T-helper 17 cell (primary cell): ENCODE measurements around the gene AEN. TPM values are rescaled to one million over a fixed set of nuclear protein-coding genes. Genes with fewer than 3 reads are reported as not detected.
A peak's percentile ranks its signal among the peaks of the same experiment; 100 is the strongest.

Experiments
- ATAC-seq: fragments of 150-1000 bp; cut with Tn5 transposase; 2 replicates; pipeline ENCODE4 v1.10.0; 2021; ENCODE audit warnings: mild to moderate bottlenecking, moderate library complexity
- DNase-seq, 3 donors: peaks; one replicate each; pipeline versions ENCODE4 v3.0.0 to v3.0.0-alpha.2; 2020 to 2021
- H3K9me3 ChIP-seq: one replicate; pipeline ENCODE4 v1.7.0; 2013; ENCODE audit warnings: low read length, mild to moderate bottlenecking; ENCODE audit not compliant: control insufficient read depth, poor library complexity, severe bottlenecking
- H3K27ac Mint-ChIP-seq: one replicate; pipeline ENCODE4 v1.8.0; 2022; ENCODE audit warnings: mild to moderate bottlenecking, moderate library complexity, mixed read lengths
- H3K27me3 Mint-ChIP-seq: one replicate; pipeline ENCODE4 v1.8.0; 2022; ENCODE audit warnings: mixed read lengths
- H3K36me3 Mint-ChIP-seq: one replicate; pipeline ENCODE4 v1.8.0; 2022; ENCODE audit warnings: low read depth, mixed read lengths
- H3K4me1 Mint-ChIP-seq: one replicate; pipeline ENCODE4 v1.8.0; 2022; ENCODE audit warnings: mild to moderate bottlenecking, mixed read lengths
- H3K4me3 Mint-ChIP-seq: one replicate; pipeline ENCODE4 v1.8.0; 2022; ENCODE audit warnings: mild to moderate bottlenecking, moderate library complexity, mixed read lengths
- total RNA-seq, 4 donors: library from RNA in 2 of 4; stranded (reverse) in 2 of 4; gene quantifications; one replicate each; pipeline ENCODE4 v1.2.3 and lab custom pipeline; 2022 to 2026

AEN gene, protein sequence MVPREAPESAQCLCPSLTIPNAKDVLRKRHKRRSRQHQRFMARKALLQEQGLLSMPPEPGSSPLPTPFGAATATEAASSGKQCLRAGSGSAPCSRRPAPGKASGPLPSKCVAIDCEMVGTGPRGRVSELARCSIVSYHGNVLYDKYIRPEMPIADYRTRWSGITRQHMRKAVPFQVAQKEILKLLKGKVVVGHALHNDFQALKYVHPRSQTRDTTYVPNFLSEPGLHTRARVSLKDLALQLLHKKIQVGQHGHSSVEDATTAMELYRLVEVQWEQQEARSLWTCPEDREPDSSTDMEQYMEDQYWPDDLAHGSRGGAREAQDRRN
- total RNA-seq (10 to 100 TPM; 32.2 to 41.0 TPM), total RNA-seq (lab: John Stamatoyannopoulos, UW) (122 to 131 reads per million in 2 donors)

DNA sequence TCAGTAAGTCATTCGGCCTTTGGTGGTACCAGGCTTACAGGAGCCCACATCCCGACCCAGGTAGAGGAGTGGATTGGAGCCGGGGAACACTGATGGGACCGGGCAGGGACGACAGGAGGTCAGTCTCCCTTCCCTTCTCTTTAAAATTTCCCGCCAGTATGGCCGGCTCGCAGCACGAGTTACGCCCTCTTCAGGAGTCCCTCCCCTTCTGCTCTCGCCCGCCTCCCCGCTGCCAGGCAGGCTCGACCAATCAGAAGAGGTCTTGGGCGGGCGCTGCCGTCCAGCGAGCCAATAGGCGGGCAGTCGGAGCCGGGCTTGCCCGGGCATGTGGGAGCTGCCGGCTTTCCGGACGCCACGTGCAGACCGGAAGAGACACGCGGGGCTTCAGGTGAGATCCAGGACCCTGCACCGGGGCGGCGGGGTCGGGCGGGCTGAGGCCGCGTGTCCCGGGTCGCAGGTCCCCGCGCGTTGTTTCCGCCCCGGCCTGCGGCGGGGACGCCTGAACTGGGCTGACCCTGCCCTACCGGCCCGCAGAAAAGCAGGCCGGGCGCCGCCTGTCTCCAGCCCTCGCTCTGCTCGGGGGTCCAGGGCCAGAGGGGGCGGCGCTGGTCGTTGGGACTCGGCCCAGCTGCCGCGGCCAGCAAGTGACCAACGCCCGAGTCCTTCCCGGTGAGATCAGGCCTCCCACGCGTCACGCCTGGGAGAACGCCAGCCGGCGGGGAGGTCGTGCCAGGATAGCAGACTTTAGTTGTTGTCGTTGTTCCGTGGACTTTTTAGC lies at the start of gene AEN:
AEN (plus strand) TSS at position 346 of the 778 bp plus-strand sequence. CDS start 4,870 bp downstream, outside the sequence.
- ATAC-seq (peak; percentile 91), DNase-seq (peak; percentile 91 to 94 (median 94))
- peaks cover 39% of the 10 kb centered on the region for H3K4me1 Mint-ChIP-seq

DNA sequence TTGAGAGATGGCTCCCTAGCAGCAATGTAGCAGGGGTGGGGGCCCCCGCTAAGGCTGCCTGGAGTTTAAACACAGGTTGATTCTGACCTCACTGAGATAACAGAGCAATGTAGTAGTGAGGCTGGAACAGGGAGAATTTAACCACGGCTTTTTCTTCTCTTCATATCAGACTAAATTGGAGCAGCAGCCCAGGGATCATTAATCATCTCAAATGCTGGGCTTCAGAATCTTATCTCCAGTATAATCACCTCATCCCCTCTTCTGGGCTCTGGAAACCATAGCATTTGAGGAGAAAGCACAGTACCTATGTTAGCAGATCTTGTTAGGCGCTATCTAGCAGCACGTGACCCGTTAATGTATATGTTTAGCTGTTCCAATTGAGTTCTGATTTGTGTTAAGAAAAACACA lies 49.3 kb upstream of the AEN start:
- Mint-ChIP-seq H3K4me3 (no peak overlapping the region), H3K27me3 (peaks cover 53% of the 10 kb centered on the region), H3K27ac (no peak overlapping the region), H3K36me3 (peaks cover 7% of the 10 kb centered on the region), H3K4me1 (no peaks in the 10 kb centered on the region)
- DNase-seq (no peak), ATAC-seq (no peak)
- no peaks in the 10 kb centered on the region for H3K9me3 ChIP-seq

More for the DNA sequence above, at the start of gene AEN:
- peak within 1 kb of the TSS; percentile 96 for H3K4me3 Mint-ChIP-seq
- H3K36me3 Mint-ChIP-seq: peaks cover 5% of the 10 kb centered on the region
- H3K27ac Mint-ChIP-seq: peak within 1 kb of the TSS; percentile 97
- H3K27me3 Mint-ChIP-seq: peaks cover 7% of the 10 kb centered on the region
- H3K9me3 ChIP-seq: no peaks in the 10 kb centered on the region

DNA sequence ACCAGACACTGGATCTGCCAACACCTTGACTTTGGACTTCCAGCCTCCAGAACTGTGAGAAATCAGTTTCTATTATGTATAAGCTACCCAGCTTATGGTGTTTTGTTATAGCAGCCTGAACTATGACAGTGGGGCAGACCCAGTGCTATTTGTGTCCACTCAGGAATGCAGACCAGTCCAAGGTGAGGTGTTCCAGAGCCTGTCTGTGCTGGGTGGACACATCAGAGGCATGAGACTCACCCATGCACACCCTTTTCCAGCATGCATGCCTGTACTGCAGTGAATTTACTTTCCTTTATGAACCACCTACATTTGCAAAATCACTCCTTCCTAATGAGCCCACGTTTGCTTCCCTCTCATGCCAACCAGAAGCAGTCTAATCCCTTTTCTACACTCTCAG lies 47.1 kb upstream of the AEN start:
- Mint-ChIP-seq H3K4me3 (no peak overlapping the region), H3K27ac (no peak overlapping the region), H3K27me3 (peaks cover 35% of the 10 kb centered on the region), H3K4me1 (no peaks in the 10 kb centered on the region), H3K36me3 (peaks cover 7% of the 10 kb centered on the region)
- H3K9me3 ChIP-seq: no peaks in the 10 kb centered on the region
- DNase-seq: no peak
- ATAC-seq: no peak

DNA sequence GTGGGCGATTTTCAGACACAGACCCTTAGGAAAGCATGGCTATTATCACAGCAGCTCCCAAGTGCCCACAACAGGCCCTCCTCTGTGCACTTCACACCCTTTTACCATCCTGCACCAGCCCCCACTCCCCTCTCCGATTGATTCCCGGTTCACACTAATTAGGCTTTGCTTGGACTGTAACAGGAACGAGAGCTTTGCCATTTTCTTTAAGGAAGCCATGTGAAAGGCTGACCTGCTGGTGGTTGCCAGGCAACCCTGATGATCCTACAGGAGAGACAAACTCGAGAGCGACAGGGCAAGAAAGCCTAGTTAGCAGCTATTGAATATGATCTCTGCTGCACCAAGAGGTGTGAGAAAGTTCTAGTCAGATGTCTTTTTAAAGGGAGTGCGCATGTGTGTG lies 46.5 kb upstream of the AEN start:
- no peaks in the 10 kb centered on the region for H3K4me1 Mint-ChIP-seq
- peaks cover 38% of the 10 kb centered on the region for H3K27me3 Mint-ChIP-seq
- H3K36me3 Mint-ChIP-seq: peaks cover 7% of the 10 kb centered on the region
- DNase-seq (no peak), ATAC-seq (no peak)
- H3K4me3 Mint-ChIP-seq: no peak overlapping the region
- H3K27ac Mint-ChIP-seq: no peak overlapping the region
- no peaks in the 10 kb centered on the region for H3K9me3 ChIP-seq

DNA sequence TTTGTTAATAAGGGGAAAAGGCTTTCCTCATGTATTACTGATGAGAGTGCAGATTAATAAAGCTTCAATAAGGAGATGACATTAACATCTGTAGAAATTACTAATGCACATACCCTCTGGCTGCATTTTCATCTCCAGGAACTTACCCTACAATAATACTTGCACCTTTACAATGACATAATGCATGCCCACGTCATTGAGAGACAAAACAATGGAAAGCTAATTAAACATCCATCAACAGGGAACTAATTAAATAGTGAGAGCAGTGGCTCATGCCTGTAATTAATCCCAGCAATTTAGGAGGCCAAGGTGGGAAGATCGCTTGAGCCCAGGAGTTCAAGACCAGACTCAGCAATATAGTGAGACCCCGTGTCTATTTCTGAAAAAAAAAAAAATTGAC lies 41.8 kb upstream of the AEN start:
- peaks cover 3% of the 10 kb centered on the region for H3K36me3 Mint-ChIP-seq
- no peak for ATAC-seq
- peaks cover 22% of the 10 kb centered on the region for H3K27me3 Mint-ChIP-seq
- no peak overlapping the region for H3K27ac Mint-ChIP-seq
- no peak for DNase-seq
- H3K4me1 Mint-ChIP-seq: no peaks in the 10 kb centered on the region
- H3K4me3 Mint-ChIP-seq: no peak overlapping the region
- H3K9me3 ChIP-seq: no peaks in the 10 kb centered on the region

DNA sequence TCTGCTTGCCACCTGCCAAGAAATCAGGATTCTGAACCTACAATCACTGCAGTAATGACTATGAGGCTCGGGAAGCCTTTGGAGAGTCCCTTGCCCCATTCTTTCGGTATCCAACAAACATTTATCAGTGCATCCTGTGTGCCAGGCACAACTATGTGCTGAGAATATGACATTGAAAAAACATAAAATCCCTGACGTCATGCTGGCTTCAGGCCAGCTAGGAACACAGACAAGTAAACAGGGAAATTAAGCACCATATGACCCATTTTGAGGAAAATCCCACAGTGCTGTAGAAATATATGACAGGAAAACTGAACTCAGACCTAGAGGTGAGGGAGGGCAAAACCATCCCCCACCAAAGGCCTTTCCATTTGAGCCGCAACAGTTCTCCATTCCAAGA lies 40.6 kb upstream of the AEN start:
- DNase-seq: no peak
- no peaks in the 10 kb centered on the region for H3K9me3 ChIP-seq
- H3K36me3 Mint-ChIP-seq: no peaks in the 10 kb centered on the region
- no peaks in the 10 kb centered on the region for H3K4me1 Mint-ChIP-seq
- no peak overlapping the region for H3K27ac Mint-ChIP-seq
- no peak overlapping the region for H3K4me3 Mint-ChIP-seq
- ATAC-seq: no peak
- H3K27me3 Mint-ChIP-seq: peaks cover 10% of the 10 kb centered on the region

DNA sequence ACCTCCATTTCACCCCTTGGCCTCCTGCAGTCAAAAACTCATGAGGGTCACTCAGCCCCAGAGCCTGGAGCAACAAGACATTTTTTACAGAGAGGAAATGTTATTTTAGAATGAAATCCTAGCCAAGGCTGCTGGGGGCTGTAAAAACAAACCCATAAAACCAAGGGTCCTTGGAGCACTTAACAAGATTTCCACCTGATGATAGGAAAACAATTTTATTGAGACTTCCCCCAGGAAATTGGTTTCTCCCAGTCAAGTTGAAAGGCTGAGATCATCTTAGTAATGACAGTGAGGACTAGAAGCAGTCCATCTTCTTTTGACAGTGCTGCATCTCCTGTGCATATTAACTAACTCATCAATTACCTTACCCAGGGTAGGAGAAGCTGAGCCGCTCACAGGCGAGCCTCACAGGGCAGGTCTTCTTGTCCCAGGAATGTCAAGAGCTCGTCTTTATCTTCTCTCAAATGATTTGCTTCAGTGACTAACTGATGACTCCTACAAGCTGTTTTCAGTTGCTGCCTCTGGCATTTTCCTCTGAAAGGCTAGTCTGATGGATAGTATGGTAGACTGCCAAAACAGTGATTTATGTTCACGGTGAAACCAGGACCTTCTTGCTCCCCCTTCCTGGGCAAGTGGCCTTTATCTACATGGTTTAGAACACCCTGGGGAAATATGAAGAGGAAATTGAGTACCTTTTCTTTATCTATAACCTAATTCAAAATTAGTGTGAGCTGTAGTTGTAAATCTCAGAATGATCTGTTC lies 34.6 kb upstream of the AEN start:
- no peak overlapping the region for H3K4me3 Mint-ChIP-seq

DNA sequence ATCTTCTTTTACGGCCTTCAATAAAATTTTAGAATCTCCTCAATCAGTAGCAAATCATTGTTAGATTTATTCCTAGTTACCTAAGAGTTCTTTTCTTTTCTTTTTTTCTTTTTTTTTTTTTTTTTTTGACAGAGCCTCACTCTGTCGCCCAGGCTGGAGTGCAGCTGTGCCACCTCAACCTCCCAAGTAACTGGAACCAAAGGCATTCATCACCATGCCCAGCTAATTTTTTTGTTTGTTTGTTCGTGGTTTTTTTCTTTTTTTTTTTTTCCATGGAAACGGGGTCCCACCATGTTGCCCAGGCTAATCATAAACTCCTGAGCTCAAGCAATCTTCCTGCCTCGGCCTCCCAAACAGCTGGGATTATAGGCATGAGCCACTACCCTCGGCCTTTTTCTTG lies 30.4 kb upstream of the AEN start:
- Mint-ChIP-seq H3K4me3 (no peak overlapping the region), H3K27ac (no peak overlapping the region), H3K4me1 (peaks cover under 1% of the 10 kb centered on the region), H3K36me3 (no peaks in the 10 kb centered on the region), H3K27me3 (peaks cover 21% of the 10 kb centered on the region)
- no peaks in the 10 kb centered on the region for H3K9me3 ChIP-seq
- no peak for DNase-seq
- ATAC-seq: no peak

More for the DNA sequence above, 34.6 kb upstream of the AEN start:
- peaks cover 17% of the 10 kb centered on the region for H3K27me3 Mint-ChIP-seq
- no peaks in the 10 kb centered on the region for H3K9me3 ChIP-seq
- ATAC-seq (no peak), DNase-seq (no peak)
- no peaks in the 10 kb centered on the region for H3K36me3 Mint-ChIP-seq
- H3K27ac Mint-ChIP-seq: no peak overlapping the region
- peaks cover 2% of the 10 kb centered on the region for H3K4me1 Mint-ChIP-seq

DNA sequence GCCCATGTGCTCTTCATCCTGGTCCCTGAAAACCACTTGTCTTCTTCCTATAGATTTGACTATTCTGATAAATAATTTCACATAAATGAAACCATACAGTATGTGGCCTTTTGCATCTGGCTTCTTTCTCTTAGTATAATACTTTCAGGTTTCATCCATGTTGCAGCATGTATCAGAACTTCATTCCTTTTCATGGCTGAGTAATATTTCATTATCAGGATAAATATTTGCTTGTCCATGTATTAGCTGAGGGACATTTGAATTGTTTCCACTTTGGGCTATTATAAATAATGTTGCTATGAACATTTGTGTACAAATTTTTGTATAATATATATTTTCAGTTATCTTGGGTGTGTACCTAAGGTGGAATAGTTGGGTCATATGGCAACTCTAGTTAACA lies 29.8 kb upstream of the AEN start:
- ATAC-seq: no peak
- no peak for DNase-seq
- no peaks in the 10 kb centered on the region for H3K9me3 ChIP-seq
- Mint-ChIP-seq H3K27me3 (peaks cover 21% of the 10 kb centered on the region), H3K36me3 (no peaks in the 10 kb centered on the region), H3K4me3 (no peak overlapping the region), H3K4me1 (no peaks in the 10 kb centered on the region), H3K27ac (no peak overlapping the region)

DNA sequence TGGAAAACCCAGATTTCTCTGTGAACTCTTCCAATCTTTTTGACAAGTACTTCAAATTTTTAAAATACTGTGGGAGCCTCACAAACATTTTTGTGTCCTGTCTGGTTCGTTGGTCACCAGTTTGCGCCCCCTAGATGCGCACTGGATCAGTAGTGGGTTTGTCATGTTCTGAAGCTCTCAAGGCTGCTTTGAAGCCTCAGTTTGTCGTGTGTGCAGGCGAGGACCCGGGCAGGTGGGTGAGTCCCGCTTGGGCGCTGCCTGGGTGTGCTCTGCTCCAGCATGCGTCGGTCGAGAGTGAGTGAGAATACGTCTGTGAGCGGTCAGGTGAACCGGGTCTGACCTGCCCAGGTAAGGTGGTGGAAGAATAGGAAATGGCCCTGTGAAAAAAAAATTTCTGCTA lies 17.3 kb upstream of the AEN start:
- Mint-ChIP-seq H3K4me1 (peaks cover 11% of the 10 kb centered on the region), H3K4me3 (no peak overlapping the region), H3K27ac (no peak overlapping the region), H3K36me3 (peaks cover 4% of the 10 kb centered on the region), H3K27me3 (peaks cover 61% of the 10 kb centered on the region)
- no peak for DNase-seq
- ATAC-seq: no peak
- H3K9me3 ChIP-seq: no peaks in the 10 kb centered on the region

DNA sequence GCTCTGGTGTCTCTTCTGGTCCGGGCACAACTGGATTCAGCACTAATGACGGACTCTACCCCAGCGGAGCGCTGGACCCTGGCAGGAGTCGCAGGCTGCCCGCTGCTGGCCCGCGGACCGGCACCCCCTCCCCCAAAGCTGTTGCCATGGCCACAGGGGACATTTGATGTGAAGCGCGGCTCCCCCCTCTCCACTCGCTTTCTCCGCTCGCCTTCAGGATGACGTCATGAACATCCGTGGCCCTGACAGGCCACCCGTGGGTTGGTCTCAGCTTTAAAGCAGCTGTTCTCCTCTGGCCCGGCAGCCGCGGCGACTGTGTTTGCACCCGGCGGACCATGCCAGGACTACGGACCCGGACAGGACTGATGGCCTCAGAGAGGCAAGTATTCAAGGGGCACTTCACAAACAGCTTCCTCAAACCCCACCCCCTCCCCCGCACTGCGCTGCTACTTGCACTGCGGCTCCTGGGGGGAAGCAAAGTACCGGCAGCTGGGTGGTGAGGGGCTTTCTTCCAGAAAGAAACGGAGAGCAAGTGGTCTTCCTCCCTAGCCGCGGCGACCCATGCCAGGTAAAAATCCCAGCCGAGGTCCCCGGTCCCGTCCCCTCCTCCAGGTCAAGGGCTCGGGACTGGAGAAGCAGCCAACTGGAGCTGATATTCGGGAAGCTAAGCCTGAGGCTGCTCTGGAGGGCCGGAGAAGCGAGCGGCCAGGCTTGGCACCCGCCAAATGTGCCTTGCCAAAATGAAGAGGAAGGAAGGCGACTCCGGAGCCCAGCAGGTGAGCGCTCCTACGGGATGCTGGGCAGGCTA lies 16.6 kb upstream of the AEN start:
- H3K4me3 Mint-ChIP-seq: peak overlapping the region; percentile 28
- no peaks in the 10 kb centered on the region for H3K9me3 ChIP-seq
- H3K27ac Mint-ChIP-seq: no peak overlapping the region
- H3K27me3 Mint-ChIP-seq: peaks cover 68% of the 10 kb centered on the region
- no peak for DNase-seq
- no peak for ATAC-seq
- peaks cover 11% of the 10 kb centered on the region for H3K4me1 Mint-ChIP-seq
- peaks cover 4% of the 10 kb centered on the region for H3K36me3 Mint-ChIP-seq

DNA sequence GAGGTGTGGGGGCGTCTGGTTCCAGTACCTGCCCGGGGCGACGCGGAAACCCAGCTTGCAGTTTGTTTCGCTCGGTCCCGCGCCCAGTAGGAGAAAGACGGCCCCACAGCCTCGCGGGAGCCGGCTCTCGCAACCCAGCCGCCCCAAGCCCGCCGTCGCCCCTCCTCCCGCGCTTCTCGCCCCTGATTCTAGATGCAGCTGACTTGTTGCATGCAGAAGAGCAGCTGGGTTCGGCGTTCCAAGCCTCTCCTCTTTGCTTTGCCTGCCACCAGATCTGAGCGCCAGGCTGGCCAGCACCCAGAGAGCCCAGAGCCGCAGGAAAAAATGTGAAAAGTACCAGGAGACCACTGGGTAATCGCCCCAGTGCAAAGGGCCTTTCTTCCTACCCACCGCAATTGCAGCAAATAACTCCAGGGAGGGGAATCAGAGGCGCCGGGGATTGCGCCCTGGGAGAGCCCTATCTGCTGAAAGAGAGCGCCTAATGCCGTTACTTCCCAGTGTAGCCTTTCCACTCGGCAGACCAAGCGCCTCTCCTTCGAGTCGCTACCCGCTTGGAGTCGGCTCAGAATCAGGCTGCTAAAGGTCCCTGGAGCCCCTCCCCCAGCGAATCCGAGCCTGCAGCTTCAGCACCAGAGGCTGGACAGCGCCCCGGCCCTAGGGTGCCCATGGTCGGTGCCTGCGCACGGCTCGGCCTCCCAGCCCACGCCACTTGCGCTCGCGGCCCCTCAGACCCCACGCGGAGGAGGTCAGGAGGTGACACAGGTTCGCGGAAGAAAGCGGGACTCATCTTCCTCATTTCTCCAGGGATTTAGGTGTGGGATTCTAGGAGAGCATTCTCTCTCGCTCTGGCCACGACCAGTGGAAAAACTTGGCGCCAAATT lies 15.7 kb upstream of the AEN start:
- Mint-ChIP-seq H3K4me1 (peaks cover 11% of the 10 kb centered on the region), H3K27me3 (peaks cover 77% of the 10 kb centered on the region), H3K4me3 (peak overlapping the region; percentile 28), H3K36me3 (peaks cover 4% of the 10 kb centered on the region), H3K27ac (no peak overlapping the region)
- ATAC-seq (peak; percentile 63), DNase-seq (peak in 1 of 3 donors; percentile 36)
- no peaks in the 10 kb centered on the region for H3K9me3 ChIP-seq
